Chondrocyte (in vitro differentiated cells): Measurements from ENCODE around the gene BMPR2. TPM values are rescaled to one million over a fixed set of nuclear protein-coding genes. Genes with fewer than 3 reads are reported as not detected.

Experiments
- DNase-seq: peaks from one replicate; pipeline ENCODE4 v3.0.0; 2021; ENCODE audit warnings: mixed read lengths, low spot score
- H3K27ac Mint-ChIP-seq: one replicate; pipeline ENCODE4 v1.8.0; 2021; ENCODE audit warnings: mild to moderate bottlenecking, moderate library complexity, mixed read lengths; ENCODE audit not compliant: unreplicated experiment
- H3K27me3 Mint-ChIP-seq: 2 replicates; pipeline ENCODE4 v1.8.0; 2021; ENCODE audit warnings: low read depth, mixed read lengths
- H3K36me3 Mint-ChIP-seq: 2 replicates; pipeline ENCODE4 v1.8.0; 2021; ENCODE audit warnings: low read depth, mixed read lengths
- H3K4me1 Mint-ChIP-seq: 2 replicates; pipeline ENCODE4 v1.8.0; 2021; ENCODE audit warnings: low read depth, mild to moderate bottlenecking, mixed read lengths
- H3K4me3 Mint-ChIP-seq: one replicate; pipeline ENCODE4 v1.8.0; 2021; ENCODE audit warnings: mild to moderate bottlenecking, moderate library complexity, mixed read lengths; ENCODE audit not compliant: unreplicated experiment
- H3K9me3 Mint-ChIP-seq: 2 replicates; pipeline ENCODE4 v1.8.0; 2021; ENCODE audit warnings: low read depth, mixed read lengths
- CTCF ChIP-seq: fragments of 200-600 bp; sonication (generic); IDR thresholded peaks from 2 replicates; pipeline ENCODE4 v1.5.0; 2021; ENCODE audit warnings: antibody characterized with exemption, mild to moderate bottlenecking, moderate library complexity
- total RNA-seq: library from RNA; stranded (reverse); gene quantifications from 3 replicates; pipeline ENCODE4 v1.2.1, GENCODE V29; 2021

Gene BMPR2
- total RNA-seq, 1 donor from 2014 or later, result 92.0 TPM

GRCh38 chr2:202510911-202511310 lies 134.8 kb downstream of the BMPR2 start:
- peak overlapping the region; percentile 49 for H3K27ac Mint-ChIP-seq
- H3K9me3 Mint-ChIP-seq, result no peaks in the 10 kb centered on the region
- H3K27me3 Mint-ChIP-seq, result no peaks in the 10 kb centered on the region
- TF ChIP-seq CTCF, result no peak
- H3K4me1 Mint-ChIP-seq, result peaks cover 19% of the 10 kb centered on the region
- no peak for DNase-seq
- peaks cover 3% of the 10 kb centered on the region for H3K36me3 Mint-ChIP-seq
- no peak overlapping the region for H3K4me3 Mint-ChIP-seq

- H3K4me3 Mint-ChIP-seq, result no peak overlapping the region
- H3K27ac Mint-ChIP-seq, result no peak overlapping the region
- peaks cover 3% of the 10 kb centered on the region for H3K36me3 Mint-ChIP-seq
- H3K4me1 Mint-ChIP-seq, result peaks cover 17% of the 10 kb centered on the region
- no peak for DNase-seq
- H3K9me3 Mint-ChIP-seq, result no peaks in the 10 kb centered on the region
- TF ChIP-seq CTCF, result no peak
- H3K27me3 Mint-ChIP-seq, result no peaks in the 10 kb centered on the region
Observed at GRCh38 chr2:202512176-202512575, 136.0 kb downstream of the BMPR2 start.

- Mint-ChIP-seq H3K27me3 (no peaks in the 10 kb centered on the region), H3K4me1 (peaks cover 5% of the 10 kb centered on the region), H3K36me3 (peaks cover 9% of the 10 kb centered on the region), H3K27ac (no peak overlapping the region), H3K4me3 (no peak overlapping the region), H3K9me3 (no peaks in the 10 kb centered on the region)
- no peak for TF ChIP-seq CTCF
- no peak for DNase-seq
Observed at GRCh38 chr2:202514732-202515131, 138.6 kb downstream of the BMPR2 start.

GRCh38 chr2:202519453-202519852 lies 143.3 kb downstream of the BMPR2 start:
- no peaks in the 10 kb centered on the region for H3K27me3 Mint-ChIP-seq

GRCh38 chr2:202521470-202521869 lies 145.3 kb downstream of the BMPR2 start:
- Mint-ChIP-seq H3K36me3 (peaks cover 41% of the 10 kb centered on the region), H3K27ac (no peak overlapping the region), H3K9me3 (no peaks in the 10 kb centered on the region), H3K4me3 (no peak overlapping the region), H3K27me3 (no peaks in the 10 kb centered on the region), H3K4me1 (no peaks in the 10 kb centered on the region)
- TF ChIP-seq CTCF, result no peak
- no peak for DNase-seq

More at GRCh38 chr2:202519453-202519852, 143.3 kb downstream of the BMPR2 start:
- no peaks in the 10 kb centered on the region for H3K4me1 Mint-ChIP-seq
- DNase-seq, result no peak
- no peak for TF ChIP-seq CTCF
- H3K36me3 Mint-ChIP-seq, result peaks cover 36% of the 10 kb centered on the region
- H3K4me3 Mint-ChIP-seq, result no peak overlapping the region
- no peaks in the 10 kb centered on the region for H3K9me3 Mint-ChIP-seq
- no peak overlapping the region for H3K27ac Mint-ChIP-seq
